OCI-LY1 (cell line): ENCODE data around the gene ZNF670.

Experiments
- H2AFZ ChIP-seq: fragments of 200-600 bp; sonication (generic), shearing (Covaris generic); 2 replicates; pipeline ENCODE4 v1.6.0; 2014; ENCODE audit warnings: antibody characterized with exemption, mild to moderate bottlenecking, low read length
- H3F3A ChIP-seq: fragments of 200-600 bp; sonication (generic), shearing (Covaris generic); 2 replicates; pipeline ENCODE4 v1.6.0; 2014; ENCODE audit warnings: mild to moderate bottlenecking, antibody characterized with exemption, low read length, moderate library complexity; ENCODE audit not compliant: insufficient read depth
- H3K27ac ChIP-seq: fragments of 200-600 bp; sonication (generic); 2 replicates; pipeline ENCODE4 v1.5.1; 2014; ENCODE audit warnings: low read length, mixed run types, mild to moderate bottlenecking, low read depth; ENCODE audit not compliant: poor library complexity, severe bottlenecking
- H3K27me3 ChIP-seq: fragments of 200-600 bp; sonication (generic); 2 replicates; pipeline ENCODE4 v1.6.0; 2014; ENCODE audit warnings: antibody characterized with exemption, mild to moderate bottlenecking, low read length, moderate library complexity; ENCODE audit not compliant: insufficient read depth
- H3K36me3 ChIP-seq: fragments of 200-600 bp; sonication (generic); 2 replicates; pipeline ENCODE4 v1.6.1; 2014; ENCODE audit warnings: mild to moderate bottlenecking, antibody characterized with exemption, low read length, moderate library complexity, mixed read lengths; ENCODE audit not compliant: insufficient read depth
- H3K4me1 ChIP-seq: fragments of 200-600 bp; sonication (generic); 2 replicates; pipeline ENCODE4 v1.5.1; 2014; ENCODE audit warnings: mild to moderate bottlenecking, low read length, moderate library complexity; ENCODE audit not compliant: insufficient read depth, severe bottlenecking
- H3K4me2 ChIP-seq: fragments of 200-600 bp; sonication (generic), shearing (Covaris generic); 2 replicates; pipeline ENCODE4 v1.6.1; 2014; ENCODE audit warnings: low read length
- H3K4me3 ChIP-seq: fragments of 200-600 bp; sonication (generic); 2 replicates; pipeline ENCODE4 v1.5.1; 2014; ENCODE audit warnings: low read length, low read depth, mild to moderate bottlenecking, mixed read lengths; ENCODE audit not compliant: poor library complexity, severe bottlenecking
- H3K79me2 ChIP-seq: fragments of 200-600 bp; shearing (Covaris generic); 2 replicates; pipeline ENCODE4 v1.6.1; 2016; ENCODE audit warnings: mixed run types, low read length, mixed read lengths; ENCODE audit not compliant: insufficient read depth
- H3K9ac ChIP-seq: fragments of 200-600 bp; sonication (generic), shearing (Covaris generic); 2 replicates; pipeline ENCODE4 v1.6.1; 2014; ENCODE audit warnings: mild to moderate bottlenecking, low read length, mixed read lengths
- H3K9me2 ChIP-seq: fragments of 200-600 bp; sonication (generic), shearing (Covaris generic); 2 replicates; pipeline ENCODE4 v1.6.1; 2014; ENCODE audit warnings: low read depth, mild to moderate bottlenecking, low read length, mixed read lengths
- H3K9me3 ChIP-seq: fragments of 200-600 bp; shearing (Covaris generic); 2 replicates; pipeline ENCODE4 v1.6.1; 2014; ENCODE audit warnings: low read length, mixed read lengths
- H4K20me1 ChIP-seq: fragments of 200-600 bp; sonication (generic), shearing (Covaris generic); 2 replicates; pipeline ENCODE4 v1.6.0; 2016; ENCODE audit warnings: mild to moderate bottlenecking, low read length; ENCODE audit not compliant: insufficient read depth
- CTCF ChIP-seq: fragments of 200-600 bp; sonication (generic), shearing (Covaris generic); IDR thresholded peaks from 2 replicates; pipeline ENCODE4 v1.5.1; 2017; ENCODE audit warnings: mild to moderate bottlenecking, antibody characterized with exemption, low read length, moderate library complexity, mixed read lengths
- EZH2 ChIP-seq: fragments of 200-600 bp; sonication (generic), shearing (Covaris generic); IDR thresholded peaks from 2 replicates; pipeline ENCODE4 v1.8.0; 2017; ENCODE audit warnings: borderline replicate concordance, mixed run types, mild to moderate bottlenecking, antibody characterized with exemption, low read length, moderate library complexity, mixed read lengths

Gene ZNF670

DNA sequence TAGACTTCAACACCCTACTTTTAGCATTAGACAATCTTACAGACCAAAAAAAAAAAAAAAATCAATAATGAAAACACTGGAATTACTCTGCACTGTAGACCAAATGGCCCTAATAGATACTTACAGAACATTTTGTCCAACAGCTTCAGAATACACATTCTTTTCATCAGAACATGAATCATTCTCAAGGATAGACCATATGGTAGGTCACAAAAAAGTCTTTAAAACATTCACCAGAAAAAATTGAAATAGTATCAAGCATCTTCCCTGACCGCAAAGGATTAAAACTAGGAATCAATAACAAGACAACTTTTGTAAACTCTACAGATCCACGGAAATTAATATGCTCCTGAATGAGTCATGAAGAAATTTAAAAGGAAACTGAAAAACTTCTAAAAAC is 22.5 kb downstream of the ZNF670 start:
- no peaks in the 10 kb centered on the region for H3F3A ChIP-seq
- H4K20me1 ChIP-seq, result no peaks in the 10 kb centered on the region
- H3K4me2 ChIP-seq, result no peak overlapping the region
- H3K27ac ChIP-seq, result no peak overlapping the region
- no peaks in the 10 kb centered on the region for H3K27me3 ChIP-seq
- H3K4me1 ChIP-seq, result no peaks in the 10 kb centered on the region
- H3K4me3 ChIP-seq, result no peak overlapping the region
- no peaks in the 10 kb centered on the region for H3K36me3 ChIP-seq
- TF ChIP-seq CTCF (no peak), EZH2 (no peak)
- peaks cover 68% of the 10 kb centered on the region for H3K9me3 ChIP-seq
- no peak overlapping the region for H3K9ac ChIP-seq
- H2AFZ ChIP-seq, result no peak overlapping the region
- no peaks in the 10 kb centered on the region for H3K9me2 ChIP-seq
- H3K79me2 ChIP-seq, result peaks cover 42% of the 10 kb centered on the region

DNA sequence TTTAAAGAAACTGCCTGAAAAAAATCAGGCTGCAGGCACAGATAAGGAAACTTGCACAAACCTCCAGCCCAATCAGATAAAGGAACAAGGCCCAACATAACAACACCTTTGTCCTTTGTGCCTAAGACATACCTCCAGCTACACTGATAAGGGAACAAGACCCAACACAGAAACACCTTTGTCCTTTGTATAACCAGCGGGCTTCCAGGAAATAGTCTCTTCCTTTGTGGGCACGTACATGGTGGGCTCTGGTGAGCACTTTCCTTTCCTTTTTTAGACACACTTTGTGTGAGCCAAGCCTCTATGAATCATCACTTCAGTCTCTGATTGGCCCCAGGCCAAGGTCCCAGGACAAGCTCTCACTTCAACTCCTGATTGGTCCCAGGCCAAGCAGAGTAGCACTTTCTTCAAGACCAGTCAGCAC is 23.6 kb downstream of the ZNF670 start:
- Histone ChIP-seq H3K4me1 (no peaks in the 10 kb centered on the region), H4K20me1 (no peaks in the 10 kb centered on the region), H3K9me2 (no peaks in the 10 kb centered on the region), H3K4me3 (no peak overlapping the region), H3K27me3 (no peaks in the 10 kb centered on the region), H3K27ac (no peak overlapping the region), H3K9ac (no peak overlapping the region), H3K79me2 (peaks cover 37% of the 10 kb centered on the region), H3F3A (no peaks in the 10 kb centered on the region), H2AFZ (no peak overlapping the region), H3K9me3 (peaks cover 68% of the 10 kb centered on the region), H3K4me2 (no peak overlapping the region), H3K36me3 (no peaks in the 10 kb centered on the region)
- TF ChIP-seq CTCF (no peak), EZH2 (no peak)

GRCh38 chr1:247047702-247048101 is 30.9 kb downstream of the ZNF670 start:
- Histone ChIP-seq H3K9me3 (peaks cover 68% of the 10 kb centered on the region), H3K4me2 (no peak overlapping the region), H3F3A (no peaks in the 10 kb centered on the region), H3K27me3 (no peaks in the 10 kb centered on the region), H4K20me1 (no peaks in the 10 kb centered on the region), H3K79me2 (0 out of 2 replicates have a peak, but pooled peaks cover 5% of the 10 kb centered on the region), H3K4me1 (no peaks in the 10 kb centered on the region), H3K4me3 (no peak overlapping the region), H3K36me3 (peaks cover 13% of the 10 kb centered on the region; the same call in 1 of the 2 replicates), H3K9ac (no peak overlapping the region), H3K27ac (no peak overlapping the region), H2AFZ (no peak overlapping the region), H3K9me2 (no peaks in the 10 kb centered on the region)
- TF ChIP-seq CTCF (no peak), EZH2 (no peak)
